PC-9 (cell line): Measurements from ENCODE around the gene TMEM208.

Experiments used
- EZH2 ChIP-seq: fragments of 200-600 bp; sonication (generic); IDR thresholded peaks from 2 replicates; pipeline ENCODE4 v1.8.0; 2017; ENCODE audit warnings: antibody characterized with exemption, low read depth
- TF ChIP-seq, protein P1 (sequence below): fragments of 200-600 bp; sonication (generic); conservative IDR thresholded peaks from 2 replicates; pipeline ENCODE4 v1.6.1; 2017; ENCODE audit warnings: mixed run types, antibody characterized with exemption, mild to moderate bottlenecking, moderate library complexity

DNA sequence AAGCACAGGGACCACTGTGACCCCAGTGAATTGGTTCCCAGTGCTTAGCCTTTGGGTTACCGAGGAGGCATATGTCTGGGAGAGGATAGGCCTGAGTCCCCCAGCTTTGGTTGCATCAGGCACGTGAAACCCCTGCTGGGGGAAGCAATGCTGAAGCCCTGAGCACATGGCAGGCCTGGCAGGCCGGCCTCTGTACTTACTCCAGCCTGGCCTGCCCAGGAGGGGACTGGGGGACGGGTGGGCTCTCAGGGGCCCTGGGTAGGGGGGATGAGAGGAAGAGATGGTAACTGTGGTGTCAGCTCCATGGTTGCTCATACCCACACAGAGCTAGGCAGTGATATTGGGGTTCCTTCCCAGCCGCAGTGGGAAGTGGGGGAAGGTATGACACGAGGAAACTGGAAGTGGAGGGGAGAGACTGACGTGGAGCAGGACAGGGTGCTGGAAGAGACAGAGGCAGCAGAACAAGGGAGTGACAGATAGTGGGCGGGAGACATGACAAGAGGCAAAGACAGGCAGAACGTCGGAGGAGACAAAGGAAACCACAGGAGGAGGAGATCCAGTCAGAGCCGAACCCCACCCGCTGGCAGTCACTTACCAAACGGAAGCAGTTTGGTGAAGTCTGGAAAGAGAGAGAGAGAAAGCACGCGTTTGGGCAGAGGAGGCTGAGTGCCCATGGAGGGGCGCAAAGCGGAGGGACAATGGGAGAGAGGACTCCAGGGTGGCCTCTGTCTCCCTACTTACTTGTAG lies 9.1 kb downstream of the TMEM208 start:
- TF ChIP-seq, protein P1, sequence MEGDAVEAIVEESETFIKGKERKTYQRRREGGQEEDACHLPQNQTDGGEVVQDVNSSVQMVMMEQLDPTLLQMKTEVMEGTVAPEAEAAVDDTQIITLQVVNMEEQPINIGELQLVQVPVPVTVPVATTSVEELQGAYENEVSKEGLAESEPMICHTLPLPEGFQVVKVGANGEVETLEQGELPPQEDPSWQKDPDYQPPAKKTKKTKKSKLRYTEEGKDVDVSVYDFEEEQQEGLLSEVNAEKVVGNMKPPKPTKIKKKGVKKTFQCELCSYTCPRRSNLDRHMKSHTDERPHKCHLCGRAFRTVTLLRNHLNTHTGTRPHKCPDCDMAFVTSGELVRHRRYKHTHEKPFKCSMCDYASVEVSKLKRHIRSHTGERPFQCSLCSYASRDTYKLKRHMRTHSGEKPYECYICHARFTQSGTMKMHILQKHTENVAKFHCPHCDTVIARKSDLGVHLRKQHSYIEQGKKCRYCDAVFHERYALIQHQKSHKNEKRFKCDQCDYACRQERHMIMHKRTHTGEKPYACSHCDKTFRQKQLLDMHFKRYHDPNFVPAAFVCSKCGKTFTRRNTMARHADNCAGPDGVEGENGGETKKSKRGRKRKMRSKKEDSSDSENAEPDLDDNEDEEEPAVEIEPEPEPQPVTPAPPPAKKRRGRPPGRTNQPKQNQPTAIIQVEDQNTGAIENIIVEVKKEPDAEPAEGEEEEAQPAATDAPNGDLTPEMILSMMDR, result no peak
- no peak for TF ChIP-seq EZH2
